GM21390 (cell line): ENCODE measurements around the gene TSPAN14.

Experiments
- ATAC-seq: cut with Tn5 transposase; IDR thresholded peaks from one replicate; pipeline ENCODE4 v1.9.1; 2021; ENCODE audit not compliant: unreplicated experiment

TSPAN14 gene

DNA sequence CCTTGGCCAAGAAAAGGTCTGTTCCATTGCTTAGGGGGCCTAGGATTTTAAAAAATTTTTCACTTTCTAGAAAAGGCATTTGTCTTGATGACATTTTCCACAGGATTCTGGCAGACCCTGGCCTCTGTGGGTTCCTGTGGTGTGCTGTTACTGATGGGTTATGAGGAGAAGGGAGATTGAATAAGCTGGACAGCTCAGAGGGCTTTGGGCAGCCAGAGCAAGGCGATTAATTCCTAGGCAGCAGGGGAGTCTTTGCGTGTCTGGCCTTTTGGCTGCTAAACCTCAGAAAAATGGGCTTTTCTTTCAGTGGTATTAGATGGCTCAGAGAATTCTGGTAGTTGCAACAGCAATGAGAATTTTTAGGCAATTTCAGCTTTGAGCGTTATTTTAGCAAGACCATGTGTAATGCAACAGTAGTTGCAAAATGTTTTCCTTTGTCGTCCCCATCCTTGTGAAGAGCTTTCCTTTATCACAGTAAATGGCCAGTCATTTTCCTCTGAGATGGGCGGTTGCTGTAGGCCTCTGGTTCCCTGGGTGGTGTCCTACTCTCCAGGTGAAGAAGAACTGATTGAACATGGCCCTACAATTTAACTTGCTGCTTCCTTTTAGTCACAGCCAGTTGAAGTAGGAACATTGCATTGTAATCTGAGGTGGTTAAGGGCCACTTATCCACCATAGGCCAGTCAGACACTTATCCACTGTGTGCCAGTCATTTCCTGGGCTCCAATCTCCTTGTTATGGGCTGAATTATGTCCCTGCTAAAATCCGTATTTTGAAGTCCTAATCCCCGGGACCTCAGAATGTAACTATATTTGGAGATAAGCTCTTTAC, 126.7 kb downstream of the TSPAN14 start:
- ATAC-seq: no peak

GRCh38 chr10:80581469-80581835, 127.3 kb downstream of the TSPAN14 start:
- ATAC-seq: no peak

DNA sequence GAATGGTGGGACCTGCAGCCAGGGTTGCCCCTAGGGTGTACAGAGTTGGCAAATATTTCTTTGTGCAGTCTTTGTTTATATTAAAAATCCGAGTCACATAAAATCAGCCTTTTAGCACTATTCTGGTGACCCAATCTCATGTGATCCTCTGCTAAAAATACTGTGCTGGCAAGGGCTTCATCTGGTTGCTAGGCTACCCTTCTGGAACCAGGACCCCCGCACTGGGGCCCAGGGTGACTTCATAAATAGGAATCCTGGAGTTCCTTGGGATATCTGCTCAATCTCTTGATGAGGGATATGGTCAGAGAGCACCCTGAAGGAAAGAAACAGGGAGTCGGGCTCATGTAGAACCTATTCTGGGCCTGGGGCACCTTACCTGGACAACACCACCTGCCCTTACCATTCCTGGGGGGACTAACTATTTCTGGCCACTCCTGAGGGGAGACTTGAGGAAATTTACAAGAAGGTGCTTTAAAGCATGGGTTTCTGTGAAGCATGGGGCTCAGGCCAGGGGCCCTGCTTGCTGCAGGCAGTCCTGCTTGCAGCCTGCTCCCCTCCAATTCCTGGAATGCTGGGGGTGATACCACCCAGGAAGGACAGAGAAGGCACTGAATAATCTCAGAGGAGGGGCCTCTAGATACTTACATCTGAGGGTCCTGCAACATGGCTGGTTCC, 128.3 kb downstream of the TSPAN14 start:
- ATAC-seq: no peak
